Mesenchymal stem cell (in vitro differentiated cells and primary cell): Measurements from ENCODE around the gene GMPR.

Experiments
- DNase-seq: peaks from one replicate; pipeline ENCODE4 v3.0.0-alpha.2; 2013
- H2AFZ ChIP-seq: one replicate; pipeline ENCODE4 v1.6.1; 2013; ENCODE audit warnings: low read depth, mild to moderate bottlenecking, control low read depth, inconsistent platforms, low read length, moderate library complexity
- H2AK5ac ChIP-seq: 2 replicates; pipeline ENCODE4 v1.6.1; 2013; ENCODE audit warnings: low read length, moderate library complexity, mild to moderate bottlenecking, inconsistent platforms; ENCODE audit not compliant: severe bottlenecking
- H2BK120ac ChIP-seq: one replicate; pipeline ENCODE4 v1.6.1; 2013; ENCODE audit warnings: low read depth, mild to moderate bottlenecking, inconsistent platforms, low read length, moderate library complexity
- H2BK12ac ChIP-seq, 2 experiments: one replicate each; pipeline ENCODE4 v1.6.1; 2013; ENCODE audit warnings: inconsistent platforms in 2 of 2, low read length in 2 of 2, mild to moderate bottlenecking in 2 of 2, moderate library complexity in 2 of 2, control low read depth in 1 of 2
- H2BK15ac ChIP-seq: one replicate; pipeline ENCODE4 v1.6.1; 2013; ENCODE audit warnings: mild to moderate bottlenecking, low read depth, inconsistent platforms; ENCODE audit not compliant: poor library complexity, severe bottlenecking
- H2BK5ac ChIP-seq: 2 replicates; pipeline ENCODE4 v1.6.1; 2013; ENCODE audit warnings: low read depth, mild to moderate bottlenecking, low read length, control low read depth, inconsistent platforms; ENCODE audit not compliant: poor library complexity, severe bottlenecking
- H3K14ac ChIP-seq, 2 experiments: one replicate each; pipeline ENCODE4 v1.6.1; 2013; ENCODE audit warnings: inconsistent platforms in 2 of 2, low read length in 2 of 2, control low read depth in 1 of 2, mild to moderate bottlenecking in 1 of 2, moderate library complexity in 1 of 2
- H3K18ac ChIP-seq, 2 experiments: one replicate each; pipeline ENCODE4 v1.6.1; 2013; ENCODE audit warnings: inconsistent platforms in 2 of 2, low read length in 2 of 2, control low read depth in 1 of 2, low read depth in 1 of 2, mild to moderate bottlenecking in 1 of 2
- H3K23ac ChIP-seq, 2 experiments: one replicate each; pipeline ENCODE4 v1.6.1; 2013; ENCODE audit warnings: inconsistent platforms in 2 of 2, low read length in 2 of 2, mild to moderate bottlenecking in 2 of 2, moderate library complexity in 2 of 2, control low read depth in 1 of 2
- H3K27ac ChIP-seq: 2 replicates; pipeline ENCODE4 v1.5.1; 2013; ENCODE audit warnings: mild to moderate bottlenecking, moderate library complexity, low read length, control low read depth, inconsistent platforms; ENCODE audit not compliant: poor library complexity, severe bottlenecking
- H3K27me3 ChIP-seq, 2 experiments: 2 replicates each; pipeline versions ENCODE4 v1.6.1 to v1.7.0; 2013; ENCODE audit warnings: low read length in 2 of 2, mild to moderate bottlenecking in 2 of 2, moderate library complexity in 2 of 2, control low read depth in 1 of 2, inconsistent platforms in 1 of 2; ENCODE audit not compliant: control insufficient read depth in 1 of 2, insufficient read depth in 1 of 2
- H3K36me3 ChIP-seq, 2 experiments: 2 replicates each; pipeline versions ENCODE4 v1.6.1 to v1.7.0; 2013; ENCODE audit warnings: low read length in 2 of 2, control low read depth in 1 of 2, inconsistent platforms in 1 of 2, low read depth in 1 of 2, mild to moderate bottlenecking in 1 of 2; ENCODE audit not compliant: insufficient read depth in 2 of 2, control insufficient read depth in 1 of 2
- H3K4ac ChIP-seq, 2 experiments: one replicate each; pipeline ENCODE4 v1.6.1; 2013; ENCODE audit warnings: inconsistent platforms in 2 of 2, low read length in 2 of 2, mild to moderate bottlenecking in 2 of 2, moderate library complexity in 2 of 2, control low read depth in 1 of 2, low read depth in 1 of 2
- H3K4me1 ChIP-seq: 2 replicates; pipeline ENCODE4 v1.6.1; 2013; ENCODE audit warnings: low read depth, low read length, control low read depth; ENCODE audit not compliant: control insufficient read depth, insufficient read depth
- H3K4me2 ChIP-seq: 2 replicates; pipeline ENCODE4 v1.6.1; 2013; ENCODE audit warnings: low read length, mild to moderate bottlenecking, inconsistent platforms; ENCODE audit not compliant: poor library complexity, severe bottlenecking
- H3K4me3 ChIP-seq, 2 experiments: 2 replicates each; pipeline versions ENCODE4 v1.5.1 to v1.7.0; 2013; ENCODE audit warnings: low read length in 2 of 2, mild to moderate bottlenecking in 2 of 2, control low read depth in 1 of 2, low read depth in 1 of 2; ENCODE audit not compliant: insufficient read depth in 1 of 2
- H3K79me1 ChIP-seq: replicated peaks from 2 replicates; pipeline ENCODE4 v1.6.1; 2013; ENCODE audit warnings: mild to moderate bottlenecking, control low read depth, low read length, inconsistent platforms; ENCODE audit not compliant: poor library complexity, severe bottlenecking
- H3K9ac ChIP-seq: 2 replicates; pipeline ENCODE4 v1.7.0; 2013; ENCODE audit warnings: mild to moderate bottlenecking, low read length, moderate library complexity
- H3K9me3 ChIP-seq: 2 replicates; pipeline ENCODE4 v1.7.0; 2013; ENCODE audit warnings: mild to moderate bottlenecking, low read length; ENCODE audit not compliant: control insufficient read depth
- H4K8ac ChIP-seq: one replicate; pipeline ENCODE4 v1.6.1; 2013; ENCODE audit warnings: inconsistent platforms, mild to moderate bottlenecking, low read length, moderate library complexity
- H4K91ac ChIP-seq: one replicate; pipeline ENCODE4 v1.6.1; 2013; ENCODE audit warnings: mild to moderate bottlenecking, low read length, inconsistent platforms
- WGBS: methylation state at CpG from one replicate; pipeline ENCODE4 v1.1.7; 2013; ENCODE audit warnings: mixed read lengths; 5-methylcytosine and 5-hydroxymethylcytosine counted together

The GMPR gene

GRCh38 chr6:16253399-16254144 lies 15.2 kb downstream of the GMPR start:
- no peak overlapping the region for H3K14ac ChIP-seq
- H2BK120ac ChIP-seq = no peak overlapping the region
- no peak overlapping the region for H3K4ac ChIP-seq
- no peak for DNase-seq
- H3K9ac ChIP-seq = no peak overlapping the region
- no peak overlapping the region for H2AK5ac ChIP-seq
- H2BK15ac ChIP-seq = no peak overlapping the region
- H3K18ac ChIP-seq = no peak overlapping the region
- H3K9me3 ChIP-seq = peaks cover 4% of the 10 kb centered on the region
- H3K79me1 ChIP-seq = no peaks in the 10 kb centered on the region
- no peak overlapping the region for H3K27ac ChIP-seq
- H3K4me1 ChIP-seq = no peaks in the 10 kb centered on the region
- H2BK5ac ChIP-seq = no peak overlapping the region
- H3K4me3 ChIP-seq = no peak overlapping the region
- no peak overlapping the region for H3K23ac ChIP-seq
- no peak overlapping the region for H3K4me2 ChIP-seq
- H4K8ac ChIP-seq = no peak overlapping the region
- no peak overlapping the region for H2AFZ ChIP-seq
- 90% methylated on average over 7 of the region's 10 CpGs for WGBS
- peaks cover 0 to 21% of the 10 kb centered on the region in 2 experiments for H3K36me3 ChIP-seq
- H2BK12ac ChIP-seq = no peak overlapping the region
- H4K91ac ChIP-seq = no peak overlapping the region
- H3K27me3 ChIP-seq = no peaks in the 10 kb centered on the region

DNA sequence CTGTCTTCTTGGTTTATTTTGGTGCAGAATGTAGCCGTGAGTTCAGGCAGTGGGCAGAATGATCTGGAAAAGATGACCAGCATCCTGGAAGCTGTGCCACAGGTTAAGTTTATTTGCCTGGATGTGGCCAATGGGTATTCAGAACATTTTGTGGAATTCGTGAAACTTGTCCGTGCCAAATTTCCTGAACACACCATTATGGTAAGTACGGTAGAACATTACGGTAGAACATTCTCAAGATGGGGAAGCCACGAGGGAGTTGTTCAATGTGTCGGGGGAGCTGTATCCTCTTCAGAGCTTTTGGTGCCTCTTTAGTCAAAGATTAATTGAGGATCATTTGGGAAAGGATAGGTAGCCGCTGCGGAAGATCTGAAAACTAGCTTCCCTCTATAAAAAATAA lies 16.1 kb downstream of the GMPR start:
- H3K79me1 ChIP-seq = no peaks in the 10 kb centered on the region
- H2BK15ac ChIP-seq = no peak overlapping the region
- H3K4me1 ChIP-seq = no peaks in the 10 kb centered on the region

GRCh38 chr6:16256781-16257180 lies 18.4 kb downstream of the GMPR start:
- Histone ChIP-seq H3K4ac (no peak overlapping the region), H3K23ac (no peak overlapping the region), H2BK5ac (no peak overlapping the region), H4K8ac (no peak overlapping the region), H3K79me1 (no peaks in the 10 kb centered on the region), H2BK15ac (no peak overlapping the region), H3K14ac (no peak overlapping the region), H2AK5ac (no peak overlapping the region), H3K27me3 (no peaks in the 10 kb centered on the region), H4K91ac (no peak overlapping the region), H3K27ac (no peak overlapping the region), H3K4me2 (no peak overlapping the region), H3K4me1 (no peaks in the 10 kb centered on the region), H3K36me3 (peaks cover 0 to 8% of the 10 kb centered on the region in 2 experiments), H3K4me3 (no peak overlapping the region), H3K9ac (no peak overlapping the region), H3K18ac (no peak overlapping the region), H3K9me3 (peaks cover 4% of the 10 kb centered on the region), H2AFZ (no peak overlapping the region), H2BK120ac (no peak overlapping the region), H2BK12ac (no peak overlapping the region)
- WGBS = 96% methylated on average over 2 of the region's 2 CpGs
- DNase-seq = no peak

More for the DNA sequence above, 16.1 kb downstream of the GMPR start:
- Histone ChIP-seq H2AK5ac (no peak overlapping the region), H3K36me3 (peaks cover 0 to 21% of the 10 kb centered on the region in 2 experiments), H3K27me3 (no peaks in the 10 kb centered on the region), H3K27ac (no peak overlapping the region), H3K14ac (no peak overlapping the region), H3K9ac (no peak overlapping the region), H3K18ac (no peak overlapping the region), H4K91ac (no peak overlapping the region), H4K8ac (no peak overlapping the region), H2BK5ac (no peak overlapping the region), H3K9me3 (peaks cover 4% of the 10 kb centered on the region), H2AFZ (no peak overlapping the region), H3K4me3 (no peak overlapping the region), H3K23ac (no peak overlapping the region), H2BK12ac (no peak overlapping the region), H3K4ac (no peak overlapping the region), H2BK120ac (no peak overlapping the region), H3K4me2 (no peak overlapping the region)
- WGBS = 96% methylated on average over 6 of the region's 9 CpGs
- DNase-seq = no peak

DNA sequence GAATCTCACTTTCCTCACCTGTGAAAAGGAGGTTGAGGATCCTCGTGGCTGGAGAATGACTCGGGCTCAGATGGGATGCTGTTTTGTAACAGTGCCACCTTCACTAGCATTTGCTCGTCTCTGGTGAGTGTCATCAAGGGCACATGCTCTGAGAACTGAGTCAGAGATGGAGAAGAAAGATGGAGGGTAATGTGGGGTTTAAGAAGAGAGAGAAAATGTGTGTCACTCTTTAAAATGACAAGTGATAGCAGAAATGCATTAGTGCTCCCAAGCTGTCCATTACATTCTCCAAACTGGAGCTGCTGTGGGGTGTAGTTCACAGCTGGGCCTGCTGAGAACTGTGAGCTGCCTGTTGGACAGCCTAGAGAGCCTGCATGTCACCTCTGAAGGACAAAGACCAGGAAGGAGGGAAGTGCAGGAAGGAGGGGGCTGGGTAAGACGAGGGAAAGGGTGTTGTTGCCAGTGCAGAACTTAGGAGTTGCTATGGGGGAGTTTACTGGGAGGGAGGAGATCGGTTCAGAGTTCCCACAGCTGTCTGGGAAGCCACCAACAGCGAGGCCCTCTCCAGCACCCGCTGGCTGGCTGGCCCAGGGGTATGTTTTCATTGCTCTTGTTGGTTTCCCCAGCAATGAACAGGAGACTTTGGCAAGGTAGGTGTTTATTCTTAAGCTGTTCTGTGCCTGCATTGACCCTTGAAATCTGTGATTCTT lies 19.8 kb downstream of the GMPR start:
- 47% methylated on average over 7 of the region's 7 CpGs for WGBS
- H3K9me3 ChIP-seq = peaks cover 4% of the 10 kb centered on the region
- H2BK120ac ChIP-seq = no peak overlapping the region
- H3K14ac ChIP-seq = no peak overlapping the region
- H2BK5ac ChIP-seq = no peak overlapping the region
- no peak overlapping the region for H2BK15ac ChIP-seq
- H3K18ac ChIP-seq = no peak overlapping the region
- no peak overlapping the region for H2AFZ ChIP-seq
- H3K4me3 ChIP-seq = no peak overlapping the region
- no peak overlapping the region for H3K23ac ChIP-seq
- no peaks in the 10 kb centered on the region for H3K79me1 ChIP-seq
- H3K27ac ChIP-seq = no peak overlapping the region
- H3K9ac ChIP-seq = no peak overlapping the region
- peaks cover 0 to 8% of the 10 kb centered on the region in 2 experiments for H3K36me3 ChIP-seq
- no peaks in the 10 kb centered on the region for H3K4me1 ChIP-seq
- H3K4ac ChIP-seq = no peak overlapping the region
- H3K27me3 ChIP-seq = no peaks in the 10 kb centered on the region
- no peak overlapping the region for H3K4me2 ChIP-seq
- H2BK12ac ChIP-seq = no peak overlapping the region
- H4K91ac ChIP-seq = no peak overlapping the region
- no peak for DNase-seq
- H2AK5ac ChIP-seq = no peak overlapping the region
- H4K8ac ChIP-seq = peak overlapping the region; percentile 1
